ENCODE data around the gene PCDHGA1.

DNA sequence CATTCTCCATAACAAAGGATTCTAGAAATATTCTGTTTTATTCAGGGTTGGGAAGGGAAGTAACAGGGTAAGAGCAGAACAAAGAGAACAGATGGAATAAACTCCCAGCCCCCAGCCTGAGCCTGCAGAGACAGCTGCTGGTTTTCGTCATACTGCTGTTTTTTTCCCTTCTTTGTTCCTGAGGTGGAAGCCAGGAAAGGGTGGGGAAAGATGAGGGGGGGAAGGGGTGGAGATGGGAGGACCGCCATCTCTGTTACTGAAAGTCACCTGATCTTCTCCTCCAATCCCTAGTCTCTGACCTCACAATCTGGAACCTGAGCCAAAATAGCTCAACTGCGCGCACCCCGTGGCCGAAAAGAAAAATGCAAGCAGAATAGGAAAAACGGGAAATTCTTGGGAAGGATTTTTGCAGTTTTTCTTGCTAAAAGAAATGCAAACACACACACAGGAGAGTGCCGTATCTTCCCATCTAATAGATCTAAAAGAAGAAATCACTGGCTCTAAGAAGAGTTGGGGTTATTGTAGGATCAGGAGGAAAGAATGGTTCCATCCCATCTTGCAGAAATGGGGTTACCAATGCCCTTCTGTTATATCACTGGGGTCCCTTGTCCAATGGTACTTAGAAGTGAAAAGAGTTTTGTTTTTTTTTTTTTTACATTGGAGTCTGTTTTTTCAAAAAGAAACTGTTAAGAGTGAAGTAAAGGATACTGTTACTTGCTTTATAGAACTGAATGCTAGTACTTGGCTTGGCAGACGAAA lies 230.6 kb downstream of the PCDHGA1 start:
- TF ChIP-seq, protein P1, sequence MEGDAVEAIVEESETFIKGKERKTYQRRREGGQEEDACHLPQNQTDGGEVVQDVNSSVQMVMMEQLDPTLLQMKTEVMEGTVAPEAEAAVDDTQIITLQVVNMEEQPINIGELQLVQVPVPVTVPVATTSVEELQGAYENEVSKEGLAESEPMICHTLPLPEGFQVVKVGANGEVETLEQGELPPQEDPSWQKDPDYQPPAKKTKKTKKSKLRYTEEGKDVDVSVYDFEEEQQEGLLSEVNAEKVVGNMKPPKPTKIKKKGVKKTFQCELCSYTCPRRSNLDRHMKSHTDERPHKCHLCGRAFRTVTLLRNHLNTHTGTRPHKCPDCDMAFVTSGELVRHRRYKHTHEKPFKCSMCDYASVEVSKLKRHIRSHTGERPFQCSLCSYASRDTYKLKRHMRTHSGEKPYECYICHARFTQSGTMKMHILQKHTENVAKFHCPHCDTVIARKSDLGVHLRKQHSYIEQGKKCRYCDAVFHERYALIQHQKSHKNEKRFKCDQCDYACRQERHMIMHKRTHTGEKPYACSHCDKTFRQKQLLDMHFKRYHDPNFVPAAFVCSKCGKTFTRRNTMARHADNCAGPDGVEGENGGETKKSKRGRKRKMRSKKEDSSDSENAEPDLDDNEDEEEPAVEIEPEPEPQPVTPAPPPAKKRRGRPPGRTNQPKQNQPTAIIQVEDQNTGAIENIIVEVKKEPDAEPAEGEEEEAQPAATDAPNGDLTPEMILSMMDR (IDR thresholded peaks at IDR 0.05; ENCODE audit: low read depth, low read length): no peak
- no peak for TF ChIP-seq EZH2phosphoT487 (IDR thresholded peaks at IDR 0.05; ENCODE audit: low read depth)
